ENCODE data around the gene IL20RA.

GRCh38 chr6:136989571-136990241, 55.1 kb downstream of the IL20RA start:
- no peak for TF ChIP-seq POLR2A (IDR thresholded peaks at IDR 0.05)
- TF ChIP-seq, protein P1, sequence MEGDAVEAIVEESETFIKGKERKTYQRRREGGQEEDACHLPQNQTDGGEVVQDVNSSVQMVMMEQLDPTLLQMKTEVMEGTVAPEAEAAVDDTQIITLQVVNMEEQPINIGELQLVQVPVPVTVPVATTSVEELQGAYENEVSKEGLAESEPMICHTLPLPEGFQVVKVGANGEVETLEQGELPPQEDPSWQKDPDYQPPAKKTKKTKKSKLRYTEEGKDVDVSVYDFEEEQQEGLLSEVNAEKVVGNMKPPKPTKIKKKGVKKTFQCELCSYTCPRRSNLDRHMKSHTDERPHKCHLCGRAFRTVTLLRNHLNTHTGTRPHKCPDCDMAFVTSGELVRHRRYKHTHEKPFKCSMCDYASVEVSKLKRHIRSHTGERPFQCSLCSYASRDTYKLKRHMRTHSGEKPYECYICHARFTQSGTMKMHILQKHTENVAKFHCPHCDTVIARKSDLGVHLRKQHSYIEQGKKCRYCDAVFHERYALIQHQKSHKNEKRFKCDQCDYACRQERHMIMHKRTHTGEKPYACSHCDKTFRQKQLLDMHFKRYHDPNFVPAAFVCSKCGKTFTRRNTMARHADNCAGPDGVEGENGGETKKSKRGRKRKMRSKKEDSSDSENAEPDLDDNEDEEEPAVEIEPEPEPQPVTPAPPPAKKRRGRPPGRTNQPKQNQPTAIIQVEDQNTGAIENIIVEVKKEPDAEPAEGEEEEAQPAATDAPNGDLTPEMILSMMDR (IDR thresholded peaks at IDR 0.05) = no peak
